ENCODE data around the gene PGA5. TPM values are rescaled to one million over a fixed set of nuclear protein-coding genes. Genes with fewer than 3 reads are reported as not detected.
"Not testable (repeated sequence)": the region's sequence is repeated elsewhere in the genome, so short reads cannot be mapped to it uniquely, and the experiment has no call there.

PGA5 gene
- total RNA-seq, 2 experiments from 2014 or later, result not detected

DNA sequence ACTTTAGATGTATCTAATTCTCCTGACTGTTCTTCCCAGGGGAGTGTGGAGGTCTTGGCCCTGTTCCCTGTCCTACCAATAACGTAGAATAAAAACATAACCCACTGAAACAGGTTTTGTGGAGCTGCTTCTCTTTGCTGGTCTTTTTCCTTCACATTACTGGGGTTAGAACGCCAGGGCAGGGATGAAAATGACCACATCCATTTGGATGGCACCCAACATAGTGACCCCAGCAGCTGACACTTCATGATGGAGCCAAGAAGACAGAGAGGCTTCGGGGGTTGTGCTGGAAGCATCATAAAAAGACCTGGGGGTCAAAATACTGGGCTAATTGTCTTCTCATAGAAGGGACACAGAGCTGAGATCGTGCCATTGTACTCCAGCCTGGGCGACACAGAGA lies 9.4 kb upstream of the PGA5 start:
- DNase-seq; H3K27me3 Mint-ChIP-seq; H3K4me3 Mint-ChIP-seq; H3K4me1 Mint-ChIP-seq (ENCODE audit: low read depth); CTCF ChIA-PET; intact Hi-C loops (cut with micrococcal nuclease); H3K9me3 Mint-ChIP-seq; POLR2A ChIA-PET; H3K27ac Mint-ChIP-seq; H3K36me3 Mint-ChIP-seq: not testable (repeated sequence)

GRCh38 chr11:61232548-61233145 lies 8.3 kb upstream of the PGA5 start:
- H3K27ac Mint-ChIP-seq; H3K36me3 Mint-ChIP-seq; POLR2A ChIA-PET; H3K4me3 Mint-ChIP-seq; CTCF ChIA-PET; intact Hi-C loops (cut with micrococcal nuclease); H3K9me3 Mint-ChIP-seq; H3K4me1 Mint-ChIP-seq (ENCODE audit: low read depth); DNase-seq; H3K27me3 Mint-ChIP-seq: not testable (repeated sequence)

DNA sequence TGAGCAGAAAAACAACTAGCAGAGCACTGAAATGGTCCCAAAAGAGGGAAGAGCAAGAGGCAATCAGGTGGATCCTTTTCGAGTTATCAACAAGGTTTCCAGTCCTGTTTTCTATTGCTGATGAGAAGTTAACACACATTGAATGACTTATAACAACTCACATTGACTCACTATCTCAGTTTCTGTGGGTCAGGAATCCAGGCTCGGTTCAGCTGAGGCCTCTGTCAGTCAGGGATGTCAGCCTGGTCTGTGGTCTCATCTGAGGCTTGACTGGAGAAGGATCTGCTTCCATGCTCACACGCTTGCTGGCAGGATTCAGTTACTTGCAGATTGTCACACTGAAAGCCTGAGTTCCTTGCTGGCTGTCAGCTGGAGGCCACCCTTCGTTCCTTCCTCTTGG lies 3.8 kb upstream of the PGA5 start:
- H3K27me3 Mint-ChIP-seq; H3K36me3 Mint-ChIP-seq; H3K27ac Mint-ChIP-seq; H3K4me1 Mint-ChIP-seq (ENCODE audit: low read depth); POLR2A ChIA-PET; DNase-seq; CTCF ChIA-PET; intact Hi-C loops (cut with micrococcal nuclease); H3K9me3 Mint-ChIP-seq; H3K4me3 Mint-ChIP-seq: not testable (repeated sequence)

- DNase-seq; H3K27ac Mint-ChIP-seq; H3K4me1 Mint-ChIP-seq (ENCODE audit: low read depth); H3K4me3 Mint-ChIP-seq; H3K36me3 Mint-ChIP-seq; POLR2A ChIA-PET; H3K9me3 Mint-ChIP-seq; H3K27me3 Mint-ChIP-seq; intact Hi-C loops (cut with micrococcal nuclease): not testable (repeated sequence)
- CTCF ChIA-PET, result interaction anchor here (0.6 kb wide), 1 partner anchor 202 kb away, joined by 3 read pairs; no protein-coding TSS in a partner anchor
These were observed 687 bp upstream of the PGA5 start for GRCh38 chr11:61240288-61240687.

- H3K36me3 Mint-ChIP-seq; H3K4me3 Mint-ChIP-seq; H3K27ac Mint-ChIP-seq; POLR2A ChIA-PET; H3K4me1 Mint-ChIP-seq (ENCODE audit: low read depth); H3K9me3 Mint-ChIP-seq; CTCF ChIA-PET; H3K27me3 Mint-ChIP-seq; DNase-seq; intact Hi-C loops (cut with micrococcal nuclease): not testable (repeated sequence)
These were observed 551 bp downstream of the PGA5 start for GRCh38 chr11:61241526-61241925.

DNA sequence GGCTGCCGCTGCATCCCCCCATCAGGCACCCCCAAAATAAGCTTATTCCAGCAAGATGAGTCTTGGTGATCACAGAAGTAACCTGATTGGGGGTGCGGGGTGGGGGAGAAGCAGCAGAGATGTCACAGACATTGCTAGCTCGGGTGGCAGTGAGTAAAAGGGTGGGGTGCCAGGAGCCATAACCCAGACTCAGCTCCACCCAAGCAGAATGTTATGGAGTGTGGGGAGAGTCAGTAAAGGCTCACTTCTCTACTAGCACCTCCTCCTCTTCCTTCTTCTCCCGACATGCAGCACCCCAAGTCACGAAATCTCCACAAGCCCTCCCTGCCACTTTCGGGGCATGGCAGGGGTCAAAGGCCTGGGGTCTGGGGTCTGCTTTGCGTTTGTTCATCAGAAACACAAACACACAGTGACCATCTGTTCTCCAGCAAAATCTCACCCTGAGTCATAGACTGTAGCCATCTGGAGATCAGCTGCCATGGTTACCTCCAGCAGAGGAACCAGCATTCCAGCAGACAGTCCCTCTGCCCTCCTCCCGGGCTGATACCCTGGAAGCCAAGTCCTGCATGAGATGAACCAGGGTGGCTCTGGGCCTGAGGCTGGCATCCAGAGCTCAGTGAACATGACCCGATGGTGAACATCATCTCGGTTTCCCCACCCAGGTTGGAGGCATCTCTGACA lies 4.4 kb downstream of the PGA5 start:
- H3K9me3 Mint-ChIP-seq; CTCF ChIA-PET; H3K27ac Mint-ChIP-seq; H3K4me1 Mint-ChIP-seq (ENCODE audit: low read depth); intact Hi-C loops (cut with micrococcal nuclease); DNase-seq; H3K27me3 Mint-ChIP-seq; H3K36me3 Mint-ChIP-seq; POLR2A ChIA-PET; H3K4me3 Mint-ChIP-seq: not testable (repeated sequence)

DNA sequence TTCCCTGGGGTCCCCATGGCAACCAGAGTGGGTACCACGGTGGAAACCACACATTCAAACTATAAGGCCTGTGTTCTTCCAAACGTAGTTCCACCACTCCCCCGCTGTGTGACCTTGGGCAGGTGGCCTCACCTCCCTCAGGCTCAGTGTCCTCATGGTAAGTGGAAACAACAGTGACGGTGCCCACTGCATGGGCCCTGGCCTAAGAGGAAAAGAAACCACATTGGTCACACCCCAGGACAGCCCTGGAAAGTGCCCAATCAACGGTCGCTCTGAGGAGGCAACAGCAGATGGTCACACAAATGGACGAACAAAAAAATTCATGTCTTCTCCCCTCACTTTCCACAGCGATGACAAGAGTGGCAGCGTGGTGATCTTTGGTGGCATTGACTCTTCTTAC lies 7.1 kb downstream of the PGA5 start:
- intact Hi-C loops (cut with micrococcal nuclease); H3K4me3 Mint-ChIP-seq; CTCF ChIA-PET; POLR2A ChIA-PET; DNase-seq; H3K27me3 Mint-ChIP-seq; H3K27ac Mint-ChIP-seq; H3K4me1 Mint-ChIP-seq (ENCODE audit: low read depth); H3K36me3 Mint-ChIP-seq; H3K9me3 Mint-ChIP-seq: not testable (repeated sequence)

DNA sequence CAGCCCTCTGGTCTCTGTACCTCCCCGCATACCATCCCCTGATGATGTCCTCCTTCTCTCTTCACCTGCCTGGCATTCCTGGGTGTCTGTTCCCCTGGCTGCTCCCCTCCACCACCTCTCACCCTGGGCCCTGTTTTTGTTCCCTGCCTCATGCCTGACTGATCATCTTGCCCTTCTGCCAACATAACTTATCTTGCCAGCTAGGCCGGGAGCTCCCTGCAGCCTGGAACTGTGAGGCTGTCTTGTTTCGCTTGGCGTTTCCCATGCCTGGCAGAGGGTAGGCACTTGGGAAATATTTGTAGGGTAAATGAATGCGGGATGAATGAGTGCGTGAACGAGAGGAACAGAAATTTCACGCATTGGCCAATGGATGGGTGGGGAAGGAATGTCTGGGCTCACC lies 8.2 kb downstream of the PGA5 start:
- POLR2A ChIA-PET, CTCF ChIA-PET: not testable (repeated sequence)

DNA sequence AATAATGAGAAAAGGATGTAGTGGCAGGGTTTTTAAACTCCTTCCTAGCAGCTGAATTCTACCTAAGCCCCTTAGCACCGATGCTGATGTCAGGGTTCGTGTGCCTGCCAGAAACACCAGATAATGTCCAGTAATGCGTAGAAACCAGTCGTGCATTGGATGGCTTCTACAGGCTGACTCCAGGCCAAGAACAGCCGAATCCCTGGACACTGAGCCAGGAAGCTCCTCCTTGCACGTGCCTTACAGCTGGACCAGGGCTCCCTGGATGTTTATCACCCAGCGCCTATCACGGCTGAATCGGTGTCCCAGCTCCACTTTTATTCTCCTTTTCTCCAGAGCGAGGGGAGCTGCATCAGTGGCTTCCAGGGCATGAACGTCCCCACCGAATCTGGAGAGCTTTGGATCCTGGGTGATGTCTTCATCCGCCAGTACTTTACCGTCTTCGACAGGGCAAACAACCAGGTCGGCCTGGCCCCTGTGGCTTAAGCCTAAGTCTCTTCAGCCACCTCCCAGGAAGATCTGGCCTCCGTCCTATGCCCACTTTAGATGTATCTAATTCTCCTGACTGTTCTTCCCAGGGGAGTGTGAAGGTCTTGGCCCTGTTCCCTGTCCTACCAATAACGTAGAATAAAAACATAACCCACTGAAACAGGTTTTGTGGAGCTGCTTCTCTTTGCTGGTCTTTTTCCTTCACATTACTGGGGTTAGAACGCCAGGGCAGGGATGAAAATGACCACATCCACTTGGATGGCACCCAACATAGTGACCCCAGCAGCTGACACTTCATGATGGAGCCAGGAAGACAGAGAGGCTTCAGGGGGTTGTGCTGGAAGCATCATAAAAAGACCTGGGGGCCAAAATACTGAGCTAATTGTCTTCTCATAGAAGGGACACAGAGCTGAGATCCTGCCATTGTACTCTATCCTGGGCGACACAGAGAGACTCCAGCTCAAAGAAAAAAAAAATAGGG lies 10.1 kb downstream of the PGA5 start:
- H3K27ac Mint-ChIP-seq; intact Hi-C loops (cut with micrococcal nuclease); H3K9me3 Mint-ChIP-seq; POLR2A ChIA-PET; H3K4me3 Mint-ChIP-seq; H3K27me3 Mint-ChIP-seq; H3K36me3 Mint-ChIP-seq; DNase-seq; H3K4me1 Mint-ChIP-seq (ENCODE audit: low read depth): not testable (repeated sequence)
- CTCF ChIA-PET, result interaction anchor here (0.7 to 4.9 kb wide), 4 partner anchors 43 to 419 kb away, joined by 4 to 60 read pairs (median 6); partner anchors contain the start of gene VWCE

More for the DNA sequence above, 8.2 kb downstream of the PGA5 start:
- intact Hi-C loops (cut with micrococcal nuclease); DNase-seq; H3K36me3 Mint-ChIP-seq; H3K4me3 Mint-ChIP-seq; H3K4me1 Mint-ChIP-seq (ENCODE audit: low read depth); H3K27ac Mint-ChIP-seq; H3K27me3 Mint-ChIP-seq; H3K9me3 Mint-ChIP-seq: not testable (repeated sequence)

GRCh38 chr11:61252332-61252731 lies 11.4 kb downstream of the PGA5 start:
- DNase-seq; H3K4me3 Mint-ChIP-seq; H3K9me3 Mint-ChIP-seq; H3K27me3 Mint-ChIP-seq; H3K36me3 Mint-ChIP-seq; H3K4me1 Mint-ChIP-seq (ENCODE audit: low read depth); intact Hi-C loops (cut with micrococcal nuclease); H3K27ac Mint-ChIP-seq; POLR2A ChIA-PET: not testable (repeated sequence)
- CTCF ChIA-PET, result interaction anchor here (1.2 to 4.9 kb wide), 4 partner anchors 12 to 133 kb away, joined by 4 to 60 read pairs (median 6); partner anchors contain the start of gene VWCE

DNA sequence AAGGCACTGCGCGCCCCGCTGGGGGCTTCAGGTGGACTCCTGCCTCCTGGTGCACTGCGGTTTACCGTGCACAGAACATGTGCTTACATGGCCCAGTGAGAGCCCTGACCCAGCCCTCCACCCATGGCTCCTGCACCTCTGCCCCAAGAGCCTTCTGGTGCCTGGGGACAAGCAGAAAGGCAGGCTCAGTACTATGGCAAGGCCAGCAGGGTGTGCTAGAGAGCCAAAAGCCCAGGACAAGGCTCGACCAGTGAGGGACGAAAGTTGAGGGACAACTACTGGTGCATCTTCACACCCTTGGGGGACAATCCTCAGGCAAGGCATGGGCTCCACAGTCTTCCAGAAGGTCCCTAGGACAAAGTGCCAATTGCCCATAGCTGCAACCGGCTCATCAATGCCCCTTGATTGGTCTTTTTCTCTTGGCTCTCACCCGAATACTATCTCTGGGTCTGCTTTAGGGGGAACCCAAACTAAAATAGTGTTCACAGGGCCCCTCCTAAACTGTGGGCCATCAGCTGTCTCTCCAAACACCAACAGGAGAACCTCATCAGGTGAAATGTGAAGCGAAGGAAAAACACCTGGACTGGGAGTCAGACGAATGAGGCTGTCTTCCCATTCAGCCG lies 13.5 kb downstream of the PGA5 start:
- no peak overlapping the region for H3K27ac Mint-ChIP-seq
- no peaks in the 10 kb centered on the region for H3K4me1 Mint-ChIP-seq (ENCODE audit: low read depth)
- H3K27me3 Mint-ChIP-seq, result no peaks in the 10 kb centered on the region
- H3K4me3 Mint-ChIP-seq, result no peak overlapping the region
- peak; percentile 80 for DNase-seq
- no peaks in the 10 kb centered on the region for H3K9me3 Mint-ChIP-seq
- POLR2A ChIA-PET, result interaction anchor here (0.7 kb wide), 1 partner anchor 40 kb away, joined by 3 read pairs; the partner anchor contains the start of gene VWCE
- CTCF ChIA-PET, result interaction anchor here (0.6 to 4.9 kb wide), 20 partner anchors 8 to 424 kb away, joined by 3 to 60 read pairs (median 4); partner anchors contain the start of genes CYB561A3 and VWCE
- intact Hi-C loops (cut with micrococcal nuclease), result loop anchor here (1.0 kb wide), 1 partner anchor 40 kb away; no protein-coding TSS in a partner anchor
- H3K36me3 Mint-ChIP-seq, result no peaks in the 10 kb centered on the region
